HG03175 (cell line): Measurements from ENCODE around the gene RAB23.

ENCODE experiments used
- ATAC-seq: cut with Tn5 transposase; IDR thresholded peaks from one replicate; pipeline ENCODE4 v1.9.1; 2021; ENCODE audit warnings: mild to moderate bottlenecking, moderate library complexity; ENCODE audit not compliant: unreplicated experiment

The RAB23 gene

GRCh38 chr6:57221936-57222742 lies at the start of gene RAB23:
Gene RAB23, minus strand, starts transcription at chr6:57222307. Its CDS starts 11,927 bp downstream, at chr6:57210380.
- ATAC-seq, result peak; percentile 86

- no peak for ATAC-seq
These were observed 46.2 kb upstream of the RAB23 start for GRCh38 chr6:57268294-57268640.

- no peak for ATAC-seq
These were observed 45.6 kb upstream of the RAB23 start for GRCh38 chr6:57267586-57268293.

GRCh38 chr6:57265755-57266221 lies 43.7 kb upstream of the RAB23 start:
- ATAC-seq, result no peak

GRCh38 chr6:57263739-57264138 lies 41.6 kb upstream of the RAB23 start:
- no peak for ATAC-seq

GRCh38 chr6:57262901-57263694 lies 41.0 kb upstream of the RAB23 start:
- no peak for ATAC-seq

GRCh38 chr6:57262488-57262887 lies 40.4 kb upstream of the RAB23 start:
- ATAC-seq, result no peak

GRCh38 chr6:57261926-57262325 lies 39.8 kb upstream of the RAB23 start:
- ATAC-seq, result no peak

GRCh38 chr6:57259064-57259463 lies 37.0 kb upstream of the RAB23 start:
- no peak for ATAC-seq

- ATAC-seq, result no peak
These were observed 35.9 kb upstream of the RAB23 start for GRCh38 chr6:57257911-57258541.

GRCh38 chr6:57256541-57256940 lies 34.4 kb upstream of the RAB23 start:
- no peak for ATAC-seq

- no peak for ATAC-seq
These were observed 33.5 kb upstream of the RAB23 start for GRCh38 chr6:57255451-57256169.

GRCh38 chr6:57254055-57254717 lies 32.1 kb upstream of the RAB23 start:
- no peak for ATAC-seq

- no peak for ATAC-seq
These were observed 30.9 kb upstream of the RAB23 start for GRCh38 chr6:57252975-57253374.

GRCh38 chr6:57252137-57252536 lies 30.0 kb upstream of the RAB23 start:
- ATAC-seq, result no peak

GRCh38 chr6:57250348-57250747 lies 28.2 kb upstream of the RAB23 start:
- ATAC-seq, result no peak

- ATAC-seq, result no peak
These were observed 26.3 kb upstream of the RAB23 start for GRCh38 chr6:57248311-57248895.

GRCh38 chr6:57247603-57248002 lies 25.5 kb upstream of the RAB23 start:
- ATAC-seq, result no peak

- ATAC-seq, result no peak
These were observed 24.2 kb upstream of the RAB23 start for GRCh38 chr6:57246307-57246706.
